Measurements from ENCODE around the gene ZBTB16. TPM values are rescaled to one million over a fixed set of nuclear protein-coding genes. Genes with fewer than 3 reads are reported as not detected.

Gene ZBTB16
- total RNA-seq, 2 donors from 2014 or later = 2.0 to 13.7 TPM

GRCh38 chr11:114209343-114209742 lies 149.8 kb downstream of the ZBTB16 start:
- Histone ChIP-seq H3K27me3 (no peaks in the 10 kb centered on the region), H3K9ac (ENCODE audit: low read depth in 2 of 2, low read length in 2 of 2) (no peak overlapping the region), H3K9me3 (no peaks in the 10 kb centered on the region), H3K4me3 (no peak overlapping the region), H3K36me3 (no peaks in the 10 kb centered on the region), H3K27ac (no peak overlapping the region), H3K4me1 (no peaks in the 10 kb centered on the region)
- TF ChIP-seq, protein P1, sequence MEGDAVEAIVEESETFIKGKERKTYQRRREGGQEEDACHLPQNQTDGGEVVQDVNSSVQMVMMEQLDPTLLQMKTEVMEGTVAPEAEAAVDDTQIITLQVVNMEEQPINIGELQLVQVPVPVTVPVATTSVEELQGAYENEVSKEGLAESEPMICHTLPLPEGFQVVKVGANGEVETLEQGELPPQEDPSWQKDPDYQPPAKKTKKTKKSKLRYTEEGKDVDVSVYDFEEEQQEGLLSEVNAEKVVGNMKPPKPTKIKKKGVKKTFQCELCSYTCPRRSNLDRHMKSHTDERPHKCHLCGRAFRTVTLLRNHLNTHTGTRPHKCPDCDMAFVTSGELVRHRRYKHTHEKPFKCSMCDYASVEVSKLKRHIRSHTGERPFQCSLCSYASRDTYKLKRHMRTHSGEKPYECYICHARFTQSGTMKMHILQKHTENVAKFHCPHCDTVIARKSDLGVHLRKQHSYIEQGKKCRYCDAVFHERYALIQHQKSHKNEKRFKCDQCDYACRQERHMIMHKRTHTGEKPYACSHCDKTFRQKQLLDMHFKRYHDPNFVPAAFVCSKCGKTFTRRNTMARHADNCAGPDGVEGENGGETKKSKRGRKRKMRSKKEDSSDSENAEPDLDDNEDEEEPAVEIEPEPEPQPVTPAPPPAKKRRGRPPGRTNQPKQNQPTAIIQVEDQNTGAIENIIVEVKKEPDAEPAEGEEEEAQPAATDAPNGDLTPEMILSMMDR (IDR thresholded peaks at IDR 0.05) = no peak
- intact Hi-C loops (cut with DNase I) = no loop called here
- no peak for DNase-seq

GRCh38 chr11:114209904-114210303 lies 150.4 kb downstream of the ZBTB16 start:
- intact Hi-C loops (cut with DNase I) = no loop called here
- Histone ChIP-seq H3K9me3 (no peaks in the 10 kb centered on the region), H3K9ac (ENCODE audit: low read depth in 2 of 2, low read length in 2 of 2) (no peak overlapping the region), H3K27ac (no peak overlapping the region), H3K4me1 (no peaks in the 10 kb centered on the region), H3K36me3 (no peaks in the 10 kb centered on the region), H3K4me3 (no peak overlapping the region), H3K27me3 (no peaks in the 10 kb centered on the region)
- TF ChIP-seq, protein P1 (IDR thresholded peaks at IDR 0.05) = no peak
- DNase-seq = no peak

DNA sequence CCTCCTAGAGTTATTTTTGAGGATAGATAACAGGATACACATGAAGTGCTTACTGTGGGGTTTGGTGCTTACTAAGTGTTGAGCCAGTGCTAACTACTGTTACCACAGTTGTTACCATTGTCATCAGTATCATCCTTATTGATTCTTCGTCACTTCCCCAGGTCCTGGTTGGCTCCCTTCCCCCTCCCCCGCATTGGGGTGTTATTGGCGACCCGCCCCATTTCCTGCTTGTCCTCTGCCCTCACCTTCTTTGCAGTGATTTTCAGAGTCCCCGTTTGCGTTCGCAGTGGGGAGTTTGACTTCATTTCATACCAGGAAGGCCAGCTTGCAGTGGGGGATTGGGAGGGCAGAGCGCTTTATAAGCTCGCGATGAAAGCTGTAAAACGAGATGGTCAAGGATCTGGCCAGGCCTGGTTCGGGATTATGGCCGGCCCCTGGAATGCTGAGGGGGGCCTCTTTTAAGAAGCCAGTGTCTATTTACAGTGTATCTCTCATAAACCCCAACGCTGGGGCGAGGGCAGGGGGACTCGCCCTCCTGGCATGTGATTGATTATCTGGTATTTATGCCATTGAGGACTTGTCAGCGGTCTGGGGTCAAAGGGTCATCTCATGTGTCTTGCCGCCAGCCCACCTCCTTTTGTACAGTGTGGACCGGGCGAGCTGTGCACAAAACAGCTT lies 152.1 kb downstream of the ZBTB16 start:
- Histone ChIP-seq H3K27ac (no peak overlapping the region), H3K4me3 (no peak overlapping the region), H3K4me1 (no peaks in the 10 kb centered on the region), H3K27me3 (no peaks in the 10 kb centered on the region), H3K9ac (ENCODE audit: low read depth in 2 of 2, low read length in 2 of 2) (no peak overlapping the region), H3K36me3 (no peaks in the 10 kb centered on the region), H3K9me3 (no peaks in the 10 kb centered on the region)
- intact Hi-C loops (cut with DNase I) = no loop called here
- TF ChIP-seq, protein P1 (IDR thresholded peaks at IDR 0.05) = no peak
- no peak for DNase-seq

DNA sequence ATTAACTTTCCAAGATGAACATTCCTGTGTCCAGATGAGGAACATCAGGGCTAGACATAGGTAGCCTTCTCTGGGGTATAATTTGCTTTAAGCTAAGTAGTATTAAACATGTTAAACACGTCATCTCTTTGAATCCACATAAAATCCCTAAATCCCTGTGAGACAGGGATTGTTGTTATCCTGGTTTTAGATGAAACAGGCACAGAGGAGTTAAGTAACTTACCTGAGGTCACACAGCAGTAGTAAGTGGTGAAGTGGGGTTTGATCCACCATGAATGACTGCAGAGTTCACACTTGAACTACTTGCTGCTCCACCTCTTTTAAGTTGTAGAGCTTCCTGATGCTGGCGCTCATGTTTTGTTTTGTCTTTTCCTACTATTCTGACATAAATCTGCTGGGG lies 154.1 kb downstream of the ZBTB16 start:
- Histone ChIP-seq H3K4me1 (no peaks in the 10 kb centered on the region), H3K4me3 (no peak overlapping the region), H3K27ac (no peak overlapping the region), H3K9me3 (no peaks in the 10 kb centered on the region), H3K27me3 (no peaks in the 10 kb centered on the region), H3K36me3 (no peaks in the 10 kb centered on the region), H3K9ac (ENCODE audit: low read depth in 2 of 2, low read length in 2 of 2) (no peak overlapping the region)
- DNase-seq = no peak
- TF ChIP-seq, protein P1 (IDR thresholded peaks at IDR 0.05) = no peak
- intact Hi-C loops (cut with DNase I) = no loop called here

- no peaks in the 10 kb centered on the region for H3K36me3 ChIP-seq
- TF ChIP-seq, protein P1 (IDR thresholded peaks at IDR 0.05) = no peak
- H3K27ac ChIP-seq = no peak overlapping the region
- H3K9me3 ChIP-seq = no peaks in the 10 kb centered on the region
- H3K4me1 ChIP-seq = no peaks in the 10 kb centered on the region
- H3K27me3 ChIP-seq = no peaks in the 10 kb centered on the region
- H3K4me3 ChIP-seq = no peak overlapping the region
- intact Hi-C loops (cut with DNase I) = no loop called here
- no peak for DNase-seq
- no peak overlapping the region for H3K9ac ChIP-seq (ENCODE audit: low read depth in 2 of 2, low read length in 2 of 2)
These were observed 155.9 kb downstream of the ZBTB16 start for GRCh38 chr11:114215428-114215827.
